ENCODE results near the gene DENND11. TPM values are rescaled to one million over a fixed set of nuclear protein-coding genes. Genes with fewer than 3 reads are reported as not detected.
A peak's percentile ranks its signal among the peaks of the same experiment; 100 is the strongest.

The DENND11 gene, protein sequence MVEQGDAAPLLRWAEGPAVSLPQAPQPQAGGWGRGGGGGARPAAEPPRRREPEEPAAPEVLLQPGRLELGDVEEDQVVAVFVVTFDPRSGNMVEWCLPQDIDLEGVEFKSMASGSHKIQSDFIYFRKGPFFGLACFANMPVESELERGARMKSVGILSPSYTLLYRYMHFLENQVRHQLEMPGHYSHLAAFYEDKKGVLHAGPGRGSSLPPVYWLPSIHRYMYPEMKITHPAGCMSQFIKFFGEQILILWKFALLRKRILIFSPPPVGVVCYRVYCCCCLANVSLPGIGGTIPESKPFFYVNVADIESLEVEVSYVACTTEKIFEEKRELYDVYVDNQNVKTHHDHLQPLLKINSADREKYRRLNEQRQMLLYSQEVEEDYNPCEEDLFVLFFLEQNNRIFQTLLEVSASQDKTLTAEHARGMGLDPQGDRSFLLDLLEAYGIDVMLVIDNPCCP
- total RNA-seq = 25.9 and 35.0 TPM in 2 replicates
- polyA plus RNA-seq = 11.6 and 14.7 TPM in 2 replicates
- 7.3 and 8.1 TPM in 2 replicates for polyA plus RNA-seq (2011; cell fraction: cytosol; rRNA removed)
- polyA plus RNA-seq (2011; cell fraction: nucleus; rRNA removed) = 84.5 and 86.0 TPM in 2 replicates
- polyA plus RNA-seq (2012) = 15.5 and 16.8 TPM in 2 replicates
- 52.3 and 52.7 TPM in 2 replicates for polyA minus RNA-seq
- 2.9 TPM for polyA minus RNA-seq (2011; cell fraction: cytosol; rRNA and poly(A)+ RNA removed)
- 46.1 and 67.2 TPM in 2 replicates for polyA minus RNA-seq (2011; cell fraction: nucleus; rRNA and poly(A)+ RNA removed)
- percentile 72 among the genes with signal in this experiment for Bru-seq, nascent RNA
- BruChase-seq, experiment 1, labeled RNA remaining after a 6-hour chase = percentile 96 among the genes with signal in this experiment
- percentile 93 among the genes with signal in this experiment for BruChase-seq, experiment 2, labeled RNA remaining after a 2-hour chase
- long read RNA-seq, full-length matches to known transcripts = 19 of 62 reads
- long read RNA-seq, partial matches to known transcripts = 19 of 62 reads
- long read RNA-seq, other reads (novel, unspliced or antisense) = 24 of 62 reads

DNA sequence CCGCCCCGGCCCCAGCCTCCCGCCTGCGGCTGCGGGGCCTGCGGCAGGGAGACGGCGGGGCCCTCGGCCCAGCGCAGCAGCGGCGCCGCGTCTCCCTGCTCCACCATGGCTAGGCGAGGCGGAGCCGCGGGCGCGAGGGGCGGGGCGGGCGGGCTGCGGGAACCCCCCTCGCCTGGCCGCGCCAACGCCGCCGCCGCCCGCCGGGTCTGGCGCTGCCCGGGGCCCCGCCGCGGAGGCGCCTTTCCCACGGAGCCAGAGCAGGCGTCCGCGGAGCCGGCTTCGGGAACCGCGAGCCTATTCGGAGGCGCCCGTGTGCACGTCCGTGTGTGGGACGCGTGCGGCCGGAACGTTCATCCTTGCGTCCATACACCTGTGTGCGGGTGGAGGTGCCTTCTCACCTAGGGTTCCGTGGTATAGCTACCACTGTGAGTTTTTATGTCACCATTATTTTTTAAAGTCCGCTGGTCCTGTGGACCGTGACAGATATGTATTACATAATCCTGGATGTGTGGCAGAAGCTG lies at the start of gene DENND11:
Gene DENND11 (minus strand): TSS at position 120 of the 521 bp plus-strand sequence. CDS start 13 bp downstream, at position 107.
- ChIA-PET POLR2A (no interaction called here), CTCF (interaction anchor here (1.3 to 3.3 kb wide), 6 partner anchors 8 to 84 kb away, joined by 4 to 30 read pairs (median 7); partner anchors contain the start of gene SSBP1)
- H3K9me1 ChIP-seq (replicated peaks; ENCODE audit: control insufficient read depth, extremely low read depth, insufficient read depth, low read length) = no peaks in the 10 kb centered on the region
- dilution Hi-C loops (cut with MboI; ENCODE audit: extremely low pct_ligation_motif_present, low sequenced_read_pairs) (no loop called here), intact Hi-C loops (cut with micrococcal nuclease) (no loop called here)
- peak within 1 kb of the TSS; percentile 53 for H3K27ac ChIP-seq (ENCODE audit: insufficient read depth, low read depth, low read length)
- H3K9me3 ChIP-seq (replicated peaks; ENCODE audit: control insufficient read depth, insufficient read depth, low read length) = no peaks in the 10 kb centered on the region
- H3K9ac ChIP-seq (replicated peaks; ENCODE audit: extremely low read depth, insufficient read depth, low read length) = peak within 1 kb of the TSS; percentile 84
- peak within 1 kb of the TSS; percentile 98 for H2AFZ ChIP-seq (ENCODE audit: low read depth, low read length)
- BruUV-seq (replicated peaks) = no TSS peak
- TF ChIP-seq POLR2AphosphoS5 (IDR thresholded peaks at IDR 0.05; ENCODE audit: insufficient read depth, low read depth, low read length) = peak; percentile 20
- no peak for TF ChIP-seq GATA2 (IDR thresholded peaks at IDR 0.05; ENCODE audit: insufficient read depth, insufficient read length, low read depth, low read length)
- peaks cover 7 to 18% of the 10 kb centered on the region in 2 experiments for H3K27me3 ChIP-seq (ENCODE audit: control insufficient read depth in 2 of 2, insufficient read depth in 2 of 2, low read length in 2 of 2)
- FAIRE-seq (peak; percentile 21), DNase-seq (ENCODE audit: low read depth, low spot score) (peak; percentile 47)
- peak within 1 kb of the TSS; percentile 96 for H3K4me2 ChIP-seq (ENCODE audit: insufficient read depth, low read length)
- no peaks in the 10 kb centered on the region for H4K20me1 ChIP-seq (replicated peaks; ENCODE audit: control insufficient read depth, extremely low read depth, insufficient read depth, low read length)
- peaks cover 19% of the 10 kb centered on the region for H3K79me2 ChIP-seq (ENCODE audit: control insufficient read depth, insufficient read depth, low read length)
- peak within 1 kb of the TSS; percentile 84 to 92 (median 84) for H3K4me3 ChIP-seq (replicated peaks in 1 of 3; ENCODE audit: insufficient read depth in 1 of 3, low read depth in 1 of 3, low read length in 3 of 3)
- no peaks in the 10 kb centered on the region for H3K36me3 ChIP-seq (ENCODE audit: control insufficient read depth in 2 of 2, extremely low read depth in 1 of 2, insufficient read depth in 2 of 2, low read length in 2 of 2)
- peaks cover 10% of the 10 kb centered on the region for H3K4me1 ChIP-seq (ENCODE audit: control insufficient read depth, extremely low read depth, insufficient read depth, low read length)

DNA sequence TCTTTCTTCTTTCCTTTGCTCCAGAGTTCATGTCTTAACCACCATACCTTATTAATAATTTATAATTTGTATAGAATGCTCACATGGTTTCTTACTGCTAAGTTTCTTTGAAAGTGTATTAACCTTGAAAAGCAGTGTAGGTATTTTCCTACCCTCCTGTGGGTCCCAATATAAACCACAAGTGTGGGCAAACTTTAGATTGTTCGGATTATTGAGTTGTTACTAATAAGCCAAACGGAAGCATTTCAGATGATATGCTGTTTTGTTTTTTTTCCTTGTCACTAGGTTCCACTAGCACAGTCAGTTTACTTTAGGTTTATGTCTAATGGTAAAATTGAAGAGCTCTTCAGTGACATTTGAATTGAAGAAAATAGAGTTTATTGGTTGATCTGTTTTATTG lies 46.4 kb upstream of the DENND11 start:
- DNase-seq (ENCODE audit: low read depth, low spot score) = no peak
- TF ChIP-seq GATA2 (IDR thresholded peaks at IDR 0.05; ENCODE audit: insufficient read depth, insufficient read length, low read depth, low read length) (no peak), FOS (IDR thresholded peaks at IDR 0.05; ENCODE audit: borderline replicate concordance, insufficient read depth, low read length) (no peak), MYC (IDR thresholded peaks at IDR 0.05; ENCODE audit: low read depth, low read length) (no peak), POLR2A (IDR thresholded peaks at IDR 0.05; ENCODE audit: low read depth, low read length) (no peak), POLR2AphosphoS5 (IDR thresholded peaks at IDR 0.05; ENCODE audit: insufficient read depth, low read depth, low read length) (no peak), EZH2 (IDR thresholded peaks at IDR 0.05; ENCODE audit: borderline replicate concordance, low read depth, low read length, severe bottlenecking) (no peak), JUN (IDR thresholded peaks at IDR 0.05; ENCODE audit: borderline replicate concordance, insufficient read depth, insufficient read length, low read depth) (no peak)
- TF ChIP-seq, protein P1, sequence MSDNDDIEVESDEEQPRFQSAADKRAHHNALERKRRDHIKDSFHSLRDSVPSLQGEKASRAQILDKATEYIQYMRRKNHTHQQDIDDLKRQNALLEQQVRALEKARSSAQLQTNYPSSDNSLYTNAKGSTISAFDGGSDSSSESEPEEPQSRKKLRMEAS (IDR thresholded peaks at IDR 0.05; ENCODE audit: insufficient read depth, insufficient read length) = no peak
- TF ChIP-seq, protein P2, sequence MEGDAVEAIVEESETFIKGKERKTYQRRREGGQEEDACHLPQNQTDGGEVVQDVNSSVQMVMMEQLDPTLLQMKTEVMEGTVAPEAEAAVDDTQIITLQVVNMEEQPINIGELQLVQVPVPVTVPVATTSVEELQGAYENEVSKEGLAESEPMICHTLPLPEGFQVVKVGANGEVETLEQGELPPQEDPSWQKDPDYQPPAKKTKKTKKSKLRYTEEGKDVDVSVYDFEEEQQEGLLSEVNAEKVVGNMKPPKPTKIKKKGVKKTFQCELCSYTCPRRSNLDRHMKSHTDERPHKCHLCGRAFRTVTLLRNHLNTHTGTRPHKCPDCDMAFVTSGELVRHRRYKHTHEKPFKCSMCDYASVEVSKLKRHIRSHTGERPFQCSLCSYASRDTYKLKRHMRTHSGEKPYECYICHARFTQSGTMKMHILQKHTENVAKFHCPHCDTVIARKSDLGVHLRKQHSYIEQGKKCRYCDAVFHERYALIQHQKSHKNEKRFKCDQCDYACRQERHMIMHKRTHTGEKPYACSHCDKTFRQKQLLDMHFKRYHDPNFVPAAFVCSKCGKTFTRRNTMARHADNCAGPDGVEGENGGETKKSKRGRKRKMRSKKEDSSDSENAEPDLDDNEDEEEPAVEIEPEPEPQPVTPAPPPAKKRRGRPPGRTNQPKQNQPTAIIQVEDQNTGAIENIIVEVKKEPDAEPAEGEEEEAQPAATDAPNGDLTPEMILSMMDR (IDR thresholded peaks at IDR 0.05; ENCODE audit: extremely low read depth in 1 of 2, insufficient read depth in 1 of 2, low read depth in 1 of 2, low read length in 2 of 2) = no peak
- H3K27ac ChIP-seq (ENCODE audit: insufficient read depth, low read depth, low read length) = no peak overlapping the region
- intact Hi-C loops (cut with micrococcal nuclease) = no loop called here
- no peak overlapping the region for H2AFZ ChIP-seq (ENCODE audit: low read depth, low read length)
- no peak overlapping the region for H3K4me3 ChIP-seq (replicated peaks in 1 of 3; ENCODE audit: insufficient read depth in 1 of 3, low read depth in 1 of 3, low read length in 3 of 3)
- no TSS peak for BruUV-seq (replicated peaks)
- ChIA-PET CTCF (interaction anchor here (1.0 kb wide), 1 partner anchor 94 kb away, joined by 3 read pairs; no protein-coding TSS in a partner anchor), POLR2A (no interaction called here)
- FAIRE-seq = no peak
- no peaks in the 10 kb centered on the region for H3K79me2 ChIP-seq (ENCODE audit: control insufficient read depth, insufficient read depth, low read length)
- no peaks in the 10 kb centered on the region for H3K27me3 ChIP-seq (ENCODE audit: control insufficient read depth in 2 of 2, insufficient read depth in 2 of 2, low read length in 2 of 2)
- no peak overlapping the region for H3K9ac ChIP-seq (replicated peaks; ENCODE audit: extremely low read depth, insufficient read depth, low read length)
- peaks cover 3% of the 10 kb centered on the region for H3K9me3 ChIP-seq (replicated peaks; ENCODE audit: control insufficient read depth, insufficient read depth, low read length)
- H4K20me1 ChIP-seq (replicated peaks; ENCODE audit: control insufficient read depth, extremely low read depth, insufficient read depth, low read length) = no peaks in the 10 kb centered on the region
- H3K4me2 ChIP-seq (ENCODE audit: insufficient read depth, low read length) = no peak overlapping the region
- no peaks in the 10 kb centered on the region for H3K9me1 ChIP-seq (replicated peaks; ENCODE audit: control insufficient read depth, extremely low read depth, insufficient read depth, low read length)
- peaks cover 28 to 31% of the 10 kb centered on the region in 2 experiments for H3K36me3 ChIP-seq (ENCODE audit: control insufficient read depth in 2 of 2, extremely low read depth in 1 of 2, insufficient read depth in 2 of 2, low read length in 2 of 2)
- dilution Hi-C loops (cut with MboI; ENCODE audit: extremely low pct_ligation_motif_present, low sequenced_read_pairs) = no loop called here
- H3K4me1 ChIP-seq (ENCODE audit: control insufficient read depth, extremely low read depth, insufficient read depth, low read length) = no peaks in the 10 kb centered on the region
